Glutamatergic neuron (in vitro differentiated cells): ENCODE data around the gene VMP1. TPM values are rescaled to one million over a fixed set of nuclear protein-coding genes. Genes with fewer than 3 reads are reported as not detected.

Source experiments
- DNase-seq: peaks from one replicate; pipeline ENCODE4 v3.0.0; 2022
- H3K27ac Mint-ChIP-seq: one replicate; pipeline ENCODE4 v1.8.0; 2020; ENCODE audit warnings: mild to moderate bottlenecking, mixed read lengths, inconsistent platforms; ENCODE audit not compliant: unreplicated experiment
- H3K27me3 Mint-ChIP-seq: one replicate; pipeline ENCODE4 v1.8.0; 2020; ENCODE audit warnings: mild to moderate bottlenecking, moderate library complexity, mixed read lengths, inconsistent platforms; ENCODE audit not compliant: unreplicated experiment
- H3K36me3 Mint-ChIP-seq: one replicate; pipeline ENCODE4 v1.8.0; 2020; ENCODE audit warnings: mild to moderate bottlenecking, mixed read lengths, inconsistent platforms; ENCODE audit not compliant: unreplicated experiment
- H3K4me1 Mint-ChIP-seq: one replicate; pipeline ENCODE4 v1.8.0; 2020; ENCODE audit warnings: mild to moderate bottlenecking, low read depth, mixed read lengths, inconsistent platforms; ENCODE audit not compliant: unreplicated experiment
- H3K4me3 Mint-ChIP-seq: one replicate; pipeline ENCODE4 v1.8.0; 2020; ENCODE audit warnings: mild to moderate bottlenecking, mixed read lengths, inconsistent platforms; ENCODE audit not compliant: unreplicated experiment
- H3K9me3 Mint-ChIP-seq: one replicate; pipeline ENCODE4 v1.8.0; 2020; ENCODE audit warnings: mild to moderate bottlenecking, moderate library complexity, mixed read lengths, inconsistent platforms; ENCODE audit not compliant: unreplicated experiment
- CTCF ChIP-seq: fragments of 200-600 bp; sonication (generic); IDR thresholded peaks from one replicate; pipeline ENCODE4 v1.5.0; 2021; ENCODE audit not compliant: partially characterized antibody, unreplicated experiment
- total RNA-seq: library from RNA; stranded (reverse); fragmentation: NEBNext Ultra II Directional; extraction: Animal tissue kit (Norgen Biotek cat#: 25700); gene quantifications from one replicate; pipeline ENCODE4 v1.2.1, GENCODE V29; 2021; ENCODE audit not compliant: unreplicated experiment

The VMP1 gene
- total RNA-seq, 1 donor from 2014 or later = 64.1 TPM

GRCh38 chr17:59748591-59748990, 41.1 kb downstream of the VMP1 start:
- Mint-ChIP-seq H3K27ac (no peak overlapping the region), H3K27me3 (no peaks in the 10 kb centered on the region), H3K4me3 (no peak overlapping the region), H3K9me3 (peaks cover 1% of the 10 kb centered on the region), H3K4me1 (no peaks in the 10 kb centered on the region), H3K36me3 (peaks cover 4% of the 10 kb centered on the region)
- no peak for TF ChIP-seq CTCF
- DNase-seq = no peak

- H3K4me1 Mint-ChIP-seq = no peaks in the 10 kb centered on the region
- no peak for TF ChIP-seq CTCF
- H3K27me3 Mint-ChIP-seq = no peaks in the 10 kb centered on the region
- no peak overlapping the region for H3K4me3 Mint-ChIP-seq
- H3K36me3 Mint-ChIP-seq = no peaks in the 10 kb centered on the region
- DNase-seq = no peak
- H3K9me3 Mint-ChIP-seq = no peaks in the 10 kb centered on the region
- H3K27ac Mint-ChIP-seq = no peak overlapping the region
These were observed 44.5 kb downstream of the VMP1 start for GRCh38 chr17:59751955-59752413.

- no peak for TF ChIP-seq CTCF
- Mint-ChIP-seq H3K36me3 (no peaks in the 10 kb centered on the region), H3K4me3 (no peak overlapping the region), H3K27ac (no peak overlapping the region), H3K9me3 (no peaks in the 10 kb centered on the region), H3K27me3 (no peaks in the 10 kb centered on the region), H3K4me1 (no peaks in the 10 kb centered on the region)
- DNase-seq = no peak
These were observed 45.0 kb downstream of the VMP1 start for GRCh38 chr17:59752446-59752845.

- Mint-ChIP-seq H3K4me1 (no peaks in the 10 kb centered on the region), H3K27me3 (no peaks in the 10 kb centered on the region), H3K27ac (no peak overlapping the region), H3K36me3 (no peaks in the 10 kb centered on the region), H3K4me3 (no peak overlapping the region), H3K9me3 (no peaks in the 10 kb centered on the region)
- no peak for TF ChIP-seq CTCF
- DNase-seq = no peak
These were observed 45.5 kb downstream of the VMP1 start for GRCh38 chr17:59752922-59753321.

GRCh38 chr17:59753522-59754467, 46.3 kb downstream of the VMP1 start:
- H3K27ac Mint-ChIP-seq = no peak overlapping the region
- no peak for DNase-seq

More at GRCh38 chr17:59753522-59754467, 46.3 kb downstream of the VMP1 start:
- Mint-ChIP-seq H3K27me3 (no peaks in the 10 kb centered on the region), H3K9me3 (no peaks in the 10 kb centered on the region), H3K4me3 (no peak overlapping the region), H3K36me3 (no peaks in the 10 kb centered on the region), H3K4me1 (no peaks in the 10 kb centered on the region)
- TF ChIP-seq CTCF = peak; percentile 73
